Subcutaneous adipose tissue (tissue), 4 donors: ENCODE results near the gene MTFP1. TPM values are rescaled to one million over a fixed set of nuclear protein-coding genes. Genes with fewer than 3 reads are reported as not detected.

ENCODE experiments used
- CTCF ChIP-seq: fragments of 450-650 bp; IDR thresholded peaks from one replicate; pipeline ENCODE4 v1.5.1; 2016; ENCODE audit warnings: low read depth, mild to moderate bottlenecking, control low read depth, antibody characterized with exemption, moderate library complexity
- total RNA-seq, 4 donors: library from RNA; depleted of rRNA; stranded (reverse); fragments of >200 nt; gene quantifications; one replicate each; pipeline ENCODE4 v1.1.0, GENCODE V29; 2016

The MTFP1 gene
- total RNA-seq, 4 donors from 2014 or later = 5.1 to 15.3 (median 8.1) TPM

- TF ChIP-seq CTCF = no peak
Measured at GRCh38 chr22:30416403-30416802, 9.2 kb upstream of the MTFP1 start.

- TF ChIP-seq CTCF = no peak
Measured at GRCh38 chr22:30416837-30417236, 8.7 kb upstream of the MTFP1 start.

- no peak for TF ChIP-seq CTCF
Measured at GRCh38 chr22:30420347-30421125, 5.0 kb upstream of the MTFP1 start.

GRCh38 chr22:30421695-30422480, 3.7 kb upstream of the MTFP1 start:
- no peak for TF ChIP-seq CTCF

- TF ChIP-seq CTCF = no peak
Measured at GRCh38 chr22:30422481-30423300, 2.9 kb upstream of the MTFP1 start.

- TF ChIP-seq CTCF = no peak
Measured at GRCh38 chr22:30423301-30423958, 2.1 kb upstream of the MTFP1 start.
